C4-2B (cell line): Measurements from ENCODE around the gene LSM3.

Source experiments
- H3K27ac ChIP-seq: fragments of 450-650 bp; 2 replicates; pipeline ENCODE4 v1.5.1; 2017
- ZFX ChIP-seq: fragments of 450-650 bp; IDR thresholded peaks from 2 replicates; pipeline ENCODE4 v1.6.1; 2017
- TF ChIP-seq, protein P1 (sequence below): fragments of 450-650 bp; conservative IDR thresholded peaks from 2 replicates; pipeline ENCODE4 v1.5.1; 2017; ENCODE audit warnings: mild to moderate bottlenecking

Gene LSM3

DNA sequence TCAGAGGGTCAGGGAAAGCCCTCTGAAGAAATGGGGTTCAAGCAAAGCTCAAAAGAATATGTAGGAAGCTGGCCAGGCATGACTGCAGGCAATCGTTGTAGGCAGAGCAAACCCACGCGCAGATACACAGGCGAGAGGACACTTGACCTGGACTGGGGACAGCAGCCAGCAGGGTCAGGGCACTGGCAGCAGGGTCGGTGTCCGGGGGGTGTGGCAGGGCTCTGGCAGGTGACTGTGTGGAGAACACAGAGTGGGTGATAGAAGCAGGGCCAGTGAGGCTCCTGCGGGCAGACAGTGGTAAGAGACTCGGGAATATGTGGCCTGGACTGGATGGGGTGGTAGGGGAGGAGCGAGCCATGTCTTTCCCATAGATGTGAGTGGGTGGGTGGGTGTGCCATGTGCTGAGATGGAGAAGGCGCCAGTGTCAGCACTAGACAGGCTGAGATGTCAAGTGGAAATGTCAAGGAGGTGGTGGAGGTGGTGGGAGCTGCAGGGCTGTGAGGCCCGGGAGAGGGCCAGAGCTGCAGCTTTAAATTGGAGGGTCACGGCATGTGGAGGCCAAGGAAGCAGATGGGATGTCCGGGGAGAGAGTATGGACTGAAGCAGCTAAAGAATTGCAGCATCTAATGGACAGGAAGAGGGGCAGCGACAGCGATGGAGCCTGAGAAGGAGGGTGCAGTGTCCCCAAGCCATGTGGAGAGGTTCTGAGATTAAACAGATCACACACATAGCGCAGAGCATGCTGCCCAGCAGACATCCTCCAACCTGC lies 40.3 kb upstream of the LSM3 start:
- H3K27ac ChIP-seq: no peak overlapping the region
- TF ChIP-seq, protein P1, sequence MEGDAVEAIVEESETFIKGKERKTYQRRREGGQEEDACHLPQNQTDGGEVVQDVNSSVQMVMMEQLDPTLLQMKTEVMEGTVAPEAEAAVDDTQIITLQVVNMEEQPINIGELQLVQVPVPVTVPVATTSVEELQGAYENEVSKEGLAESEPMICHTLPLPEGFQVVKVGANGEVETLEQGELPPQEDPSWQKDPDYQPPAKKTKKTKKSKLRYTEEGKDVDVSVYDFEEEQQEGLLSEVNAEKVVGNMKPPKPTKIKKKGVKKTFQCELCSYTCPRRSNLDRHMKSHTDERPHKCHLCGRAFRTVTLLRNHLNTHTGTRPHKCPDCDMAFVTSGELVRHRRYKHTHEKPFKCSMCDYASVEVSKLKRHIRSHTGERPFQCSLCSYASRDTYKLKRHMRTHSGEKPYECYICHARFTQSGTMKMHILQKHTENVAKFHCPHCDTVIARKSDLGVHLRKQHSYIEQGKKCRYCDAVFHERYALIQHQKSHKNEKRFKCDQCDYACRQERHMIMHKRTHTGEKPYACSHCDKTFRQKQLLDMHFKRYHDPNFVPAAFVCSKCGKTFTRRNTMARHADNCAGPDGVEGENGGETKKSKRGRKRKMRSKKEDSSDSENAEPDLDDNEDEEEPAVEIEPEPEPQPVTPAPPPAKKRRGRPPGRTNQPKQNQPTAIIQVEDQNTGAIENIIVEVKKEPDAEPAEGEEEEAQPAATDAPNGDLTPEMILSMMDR: no peak
- TF ChIP-seq ZFX: no peak

DNA sequence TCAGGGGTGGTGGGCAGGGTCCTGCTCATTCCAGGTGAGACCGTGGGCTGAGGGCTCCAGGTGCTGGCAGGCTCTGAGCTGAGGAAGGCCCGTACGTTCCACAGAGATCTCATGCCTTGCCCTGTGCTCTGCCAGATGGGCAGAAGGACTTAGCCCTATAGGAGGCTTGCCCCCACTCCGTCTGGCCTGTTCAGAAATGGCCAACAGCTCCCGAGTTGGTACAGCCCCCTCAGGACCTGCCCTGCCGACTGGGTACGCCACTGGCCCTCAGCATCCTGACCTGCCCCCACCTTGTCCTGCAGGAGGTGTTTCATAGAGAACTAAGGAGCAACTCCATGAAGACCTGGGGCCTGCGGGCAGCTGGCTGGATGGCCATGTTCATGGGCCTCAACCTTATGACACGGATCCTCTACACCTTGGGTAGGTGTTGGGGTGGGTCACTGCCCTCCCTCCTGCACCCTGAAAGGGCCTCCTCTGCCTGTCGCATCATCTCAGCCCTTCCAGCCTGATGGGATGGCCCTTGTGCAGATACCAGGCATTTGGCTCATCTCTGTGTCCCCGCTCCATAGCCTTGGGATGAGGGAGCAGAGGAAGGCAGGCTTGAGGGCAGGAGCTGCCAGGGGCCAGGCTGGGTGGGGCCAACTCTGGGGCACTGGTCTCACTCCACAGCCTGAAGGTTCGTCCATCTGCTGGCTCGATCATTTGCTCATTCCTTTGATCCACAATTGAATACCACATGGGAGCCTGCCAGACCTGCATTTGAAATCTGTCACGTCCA lies 39.5 kb upstream of the LSM3 start:
- H3K27ac ChIP-seq: no peak overlapping the region
- TF ChIP-seq ZFX: no peak
- TF ChIP-seq, protein P1: no peak

DNA sequence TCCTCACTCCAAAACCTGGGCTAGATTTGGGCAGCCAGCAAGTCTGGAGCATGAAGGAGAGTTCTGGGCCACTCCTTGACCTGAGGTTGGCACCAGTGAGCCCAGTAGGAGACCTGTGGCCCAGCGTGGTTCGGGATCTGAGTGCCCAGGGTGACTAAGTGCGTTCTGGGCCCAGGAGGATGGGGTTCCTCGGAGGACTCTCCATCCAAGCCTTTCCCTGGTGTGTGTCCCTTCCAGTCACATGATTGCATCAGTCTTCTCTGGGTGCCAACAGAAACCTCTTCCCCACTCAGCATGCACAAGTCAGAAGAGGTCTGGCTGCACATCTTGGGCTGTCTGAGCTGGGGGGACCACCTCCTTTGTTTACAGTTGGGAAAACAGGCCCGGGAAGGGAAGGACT lies 38.8 kb upstream of the LSM3 start:
- TF ChIP-seq, protein P1: no peak
- TF ChIP-seq ZFX: no peak
- H3K27ac ChIP-seq: no peak overlapping the region

DNA sequence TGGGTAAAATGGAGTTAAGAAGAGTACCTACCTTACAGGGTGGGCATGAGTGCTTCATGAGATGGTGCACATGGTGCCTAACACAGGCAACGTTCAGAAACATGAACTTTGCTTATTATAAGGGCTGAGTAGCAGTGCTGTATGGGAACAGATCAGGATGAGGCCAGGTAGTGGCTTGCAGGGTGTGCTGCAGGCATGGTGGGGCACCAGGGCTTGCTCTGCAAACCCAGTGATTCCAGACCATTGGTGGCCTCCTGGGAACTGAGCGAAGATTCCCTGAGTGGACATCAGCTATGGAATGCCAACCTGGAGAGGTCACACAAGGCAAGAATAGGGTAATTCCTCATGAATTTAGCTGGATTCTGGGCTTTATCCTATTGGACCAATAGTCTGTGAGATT lies 37.9 kb upstream of the LSM3 start:
- H3K27ac ChIP-seq: no peak overlapping the region
- TF ChIP-seq, protein P1: no peak
- TF ChIP-seq ZFX: no peak

DNA sequence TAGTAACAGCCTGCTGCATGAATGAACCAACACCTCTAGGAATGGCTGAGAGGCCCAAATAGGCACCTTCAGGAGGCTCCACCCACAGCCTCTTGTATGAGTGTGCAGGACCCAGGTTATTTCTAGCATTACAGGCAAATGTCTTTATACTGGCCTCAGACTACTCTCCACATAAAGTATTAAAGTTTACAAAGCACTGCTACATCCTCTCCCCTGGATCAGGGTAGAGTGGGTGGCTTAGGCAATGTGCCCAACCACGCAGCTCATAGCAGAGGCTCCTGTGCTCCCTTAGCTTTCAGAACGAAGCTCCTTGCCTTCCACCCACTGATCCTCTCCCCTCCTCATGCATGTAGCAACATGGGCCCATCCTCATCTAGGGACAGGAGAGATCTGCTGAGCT lies 37.5 kb upstream of the LSM3 start:
- TF ChIP-seq, protein P1: no peak
- no peak overlapping the region for H3K27ac ChIP-seq

DNA sequence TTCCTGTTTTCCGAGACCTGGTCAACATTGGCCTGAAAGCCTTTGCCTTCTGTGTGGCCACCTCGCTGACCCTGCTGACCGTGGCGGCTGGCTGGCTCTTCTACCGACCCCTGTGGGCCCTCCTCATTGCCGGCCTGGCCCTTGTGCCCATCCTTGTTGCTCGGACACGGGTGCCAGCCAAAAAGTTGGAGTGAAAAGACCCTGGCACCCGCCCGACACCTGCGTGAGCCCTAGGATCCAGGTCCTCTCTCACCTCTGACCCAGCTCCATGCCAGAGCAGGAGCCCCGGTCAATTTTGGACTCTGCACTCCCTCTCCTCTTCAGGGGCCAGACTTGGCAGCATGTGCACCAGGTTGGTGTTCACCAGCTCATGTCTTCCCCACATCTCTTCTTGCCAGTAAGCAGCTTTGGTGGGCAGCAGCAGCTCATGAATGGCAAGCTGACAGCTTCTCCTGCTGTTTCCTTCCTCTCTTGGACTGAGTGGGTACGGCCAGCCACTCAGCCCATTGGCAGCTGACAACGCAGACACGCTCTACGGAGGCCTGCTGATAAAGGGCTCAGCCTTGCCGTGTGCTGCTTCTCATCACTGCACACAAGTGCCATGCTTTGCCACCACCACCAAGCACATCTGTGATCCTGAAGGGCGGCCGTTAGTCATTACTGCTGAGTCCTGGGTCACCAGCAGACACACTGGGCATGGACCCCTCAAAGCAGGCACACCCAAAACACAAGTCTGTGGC lies 36.8 kb upstream of the LSM3 start:
- TF ChIP-seq, protein P1: no peak
- TF ChIP-seq ZFX: no peak
- H3K27ac ChIP-seq: no peak overlapping the region
